Omental fat pad (tissue), 4 donors: ENCODE measurements around the gene AMTN. TPM values are rescaled to one million over a fixed set of nuclear protein-coding genes. Genes with fewer than 3 reads are reported as not detected.

Experiments
- ATAC-seq: fragments of 150-250 bp; one replicate; pipeline ENCODE4 v1.9.1; 2016; ENCODE audit warnings: mild to moderate bottlenecking, moderate library complexity; ENCODE audit not compliant: low FRiP score
- DNase-seq: peaks from one replicate; pipeline ENCODE4 v3.0.0-alpha.2; 2019; ENCODE audit warnings: low spot score
- CTCF ChIP-seq, 3 donors: fragments of 450-650 bp; IDR thresholded peaks; one replicate each; pipeline ENCODE4 v1.5.1; 2016 to 2017; ENCODE audit warnings: antibody characterized with exemption in 3 of 3, mild to moderate bottlenecking in 3 of 3, moderate library complexity in 2 of 3
- total RNA-seq, 4 donors: library from RNA; depleted of rRNA; stranded (reverse); fragments of >200 nt; gene quantifications; one replicate each; pipeline ENCODE4 v1.1.0, GENCODE V29; 2016

AMTN gene
- total RNA-seq, 4 donors from 2014 or later, result not detected

DNA sequence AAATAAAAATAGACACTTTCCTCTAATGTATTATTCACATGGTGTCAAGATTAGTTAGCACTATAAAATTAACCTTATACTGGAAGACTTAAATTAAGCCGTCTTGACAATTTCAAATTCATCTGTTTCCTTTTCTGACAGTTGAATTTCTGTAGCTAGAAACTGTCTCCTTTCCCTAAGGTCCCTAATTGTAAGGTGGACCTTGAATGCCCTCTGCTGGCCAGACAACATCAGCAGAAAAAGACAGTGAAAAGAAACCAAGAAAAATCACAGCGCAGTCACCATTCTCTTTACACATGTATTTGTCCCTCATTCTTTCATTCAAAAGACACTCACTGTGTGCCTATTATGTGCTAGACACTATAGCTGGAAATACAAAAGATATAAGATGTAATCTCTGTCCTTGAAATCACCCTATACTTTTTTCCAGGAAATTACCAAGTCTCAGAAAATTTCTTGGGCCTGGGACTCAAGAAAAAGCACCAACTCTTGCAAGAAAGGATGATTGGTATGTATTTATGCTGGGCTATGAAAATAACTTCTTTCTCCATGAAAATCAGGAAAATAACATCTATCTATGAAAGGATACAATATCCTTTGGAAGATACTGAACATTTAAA lies 41.0 kb downstream of the AMTN start:
- ATAC-seq, result no peak
- TF ChIP-seq CTCF (IDR thresholded peaks at IDR 0.05), result no peak
- no peak for DNase-seq

GRCh38 chr4:70559924-70560323 lies 41.6 kb downstream of the AMTN start:
- ATAC-seq (no peak), DNase-seq (no peak)
- no peak for TF ChIP-seq CTCF (IDR thresholded peaks at IDR 0.05)

GRCh38 chr4:70564033-70564432 lies 45.7 kb downstream of the AMTN start:
- TF ChIP-seq CTCF (IDR thresholded peaks at IDR 0.05), result no peak
- DNase-seq (no peak), ATAC-seq (no peak)

GRCh38 chr4:70570796-70571195 lies 52.4 kb downstream of the AMTN start:
- DNase-seq, result no peak
- ATAC-seq, result no peak
- no peak for TF ChIP-seq CTCF (IDR thresholded peaks at IDR 0.05)

DNA sequence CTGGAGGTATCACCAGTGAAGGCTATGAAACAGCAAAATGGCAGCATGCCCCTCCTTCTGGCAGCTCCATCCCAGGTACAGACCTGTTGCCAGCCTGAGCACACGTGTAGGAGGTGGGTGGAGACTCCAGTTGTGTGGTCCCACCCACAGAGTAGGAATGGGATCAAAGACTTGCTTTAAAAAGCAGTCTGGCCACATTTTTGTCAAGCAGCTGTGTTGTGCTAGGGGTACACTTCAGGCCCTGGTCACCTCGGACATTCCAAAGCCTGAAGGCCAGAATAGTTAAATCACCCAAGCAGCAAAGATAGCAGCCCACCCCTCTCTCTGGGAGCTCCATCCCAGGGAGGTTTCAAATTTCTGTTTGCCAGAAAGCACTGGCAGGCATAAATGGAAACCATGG lies 53.4 kb downstream of the AMTN start:
- no peak for TF ChIP-seq CTCF (IDR thresholded peaks at IDR 0.05)
- ATAC-seq, result no peak
- DNase-seq, result no peak

DNA sequence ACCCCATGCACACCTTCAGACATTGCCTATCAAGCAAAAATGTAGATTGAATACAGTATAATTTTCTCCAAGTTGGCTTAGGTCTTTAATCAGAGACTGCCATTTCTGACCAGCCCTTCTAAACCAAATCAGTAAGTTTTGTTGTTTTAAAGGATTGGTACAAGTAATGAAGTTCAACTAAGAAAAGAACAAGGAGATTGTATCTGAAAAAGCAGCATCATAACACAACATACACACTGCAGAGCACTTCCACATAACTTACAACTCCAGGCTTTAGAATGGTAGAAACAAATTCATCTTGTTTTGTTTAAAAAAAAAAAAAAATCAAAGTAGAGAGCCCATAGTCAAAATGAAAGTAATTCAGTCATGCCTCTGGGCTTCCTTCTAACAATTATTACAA lies 57.6 kb downstream of the AMTN start:
- ATAC-seq (no peak), DNase-seq (no peak)
- TF ChIP-seq CTCF (IDR thresholded peaks at IDR 0.05), result no peak

DNA sequence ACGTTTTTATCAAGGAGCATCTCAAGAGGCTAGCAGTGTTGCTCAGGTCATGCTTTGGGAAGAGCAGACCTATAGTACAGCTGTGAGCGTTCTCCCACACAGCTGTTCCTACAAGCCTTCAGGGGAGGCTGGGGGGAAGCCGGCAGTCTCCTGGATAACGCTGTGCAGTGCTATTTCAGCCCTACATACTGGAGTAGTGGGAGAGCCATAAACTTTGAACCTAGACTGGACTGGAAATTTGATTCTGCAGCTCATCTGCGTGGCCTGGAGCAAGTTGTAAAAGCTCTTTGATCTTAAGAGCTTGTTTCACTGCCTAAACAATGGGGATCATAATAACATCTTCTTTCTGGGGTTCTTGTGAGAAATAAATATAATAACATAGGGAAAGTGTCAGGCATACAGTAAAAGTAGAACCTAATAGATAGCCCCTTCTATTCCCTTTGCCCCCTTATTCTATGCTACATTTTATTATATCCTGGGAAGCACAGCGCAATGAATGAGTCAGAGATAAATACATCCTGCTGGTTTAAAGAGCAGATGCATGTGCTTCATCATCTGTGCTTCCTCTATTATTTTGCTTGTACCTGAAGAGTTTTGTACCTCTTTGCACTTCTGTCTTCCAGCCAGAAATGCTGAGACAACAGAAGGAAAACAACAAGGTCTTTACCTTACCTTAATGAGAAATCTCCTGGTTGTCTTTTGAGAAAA lies 59.0 kb downstream of the AMTN start:
- TF ChIP-seq CTCF (IDR thresholded peaks at IDR 0.05), result no peak
- DNase-seq (no peak), ATAC-seq (no peak)
